Neural cell (in vitro differentiated cells): ENCODE measurements around the gene LPXN.

Experiments
- EP300 ChIP-seq: fragments of 450-650 bp; conservative IDR thresholded peaks from 2 replicates; pipeline ENCODE4 v1.6.1; 2014; ENCODE audit warnings: antibody characterized with exemption, mild to moderate bottlenecking, moderate library complexity; ENCODE audit not compliant: poor library complexity, severe bottlenecking
- EZH2 ChIP-seq: fragments of 200-600, 300-800 bp; shearing (Covaris generic), sonication (generic); IDR thresholded peaks from 2 replicates; pipeline ENCODE4 v1.6.1; 2014; ENCODE audit warnings: antibody characterized with exemption, low read length, borderline replicate concordance, mild to moderate bottlenecking; ENCODE audit not compliant: insufficient read depth, poor library complexity, severe bottlenecking
- TF ChIP-seq, protein P1 (sequence below): fragments of 450-650 bp; IDR thresholded peaks from 2 replicates; pipeline ENCODE4 v1.5.1; 2014; ENCODE audit warnings: antibody characterized with exemption, mild to moderate bottlenecking, moderate library complexity; ENCODE audit not compliant: poor library complexity, severe bottlenecking

DNA sequence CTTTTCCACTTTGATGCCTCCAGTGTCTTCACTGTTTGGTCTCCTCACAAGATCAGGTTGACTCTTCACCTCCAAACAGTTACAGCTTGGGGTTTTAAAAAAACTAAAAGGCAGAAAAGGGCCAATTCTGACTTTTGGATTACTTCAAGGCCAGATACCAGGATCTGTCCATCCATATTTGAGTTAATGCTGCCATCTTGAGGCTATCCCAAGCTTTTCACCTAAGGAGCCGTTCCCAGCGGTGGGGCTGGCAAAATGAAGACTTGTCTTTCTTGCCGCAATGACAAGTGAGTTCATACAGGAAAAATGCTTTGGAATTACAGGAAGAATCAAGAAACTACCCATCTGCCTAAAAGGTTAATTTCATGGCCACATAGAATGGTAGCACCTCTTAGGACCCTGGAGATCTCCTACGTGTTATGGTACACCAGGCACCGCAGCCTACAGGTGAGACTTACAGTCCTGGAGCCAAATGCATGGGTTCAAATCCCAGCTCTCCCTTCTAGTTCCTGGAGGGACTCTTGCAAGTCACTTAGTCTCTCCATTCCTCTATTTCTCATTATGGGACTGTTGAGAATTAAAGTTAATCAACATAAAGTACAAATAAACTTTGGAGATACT is 61.8 kb downstream of the LPXN start:
- TF ChIP-seq, protein P1, sequence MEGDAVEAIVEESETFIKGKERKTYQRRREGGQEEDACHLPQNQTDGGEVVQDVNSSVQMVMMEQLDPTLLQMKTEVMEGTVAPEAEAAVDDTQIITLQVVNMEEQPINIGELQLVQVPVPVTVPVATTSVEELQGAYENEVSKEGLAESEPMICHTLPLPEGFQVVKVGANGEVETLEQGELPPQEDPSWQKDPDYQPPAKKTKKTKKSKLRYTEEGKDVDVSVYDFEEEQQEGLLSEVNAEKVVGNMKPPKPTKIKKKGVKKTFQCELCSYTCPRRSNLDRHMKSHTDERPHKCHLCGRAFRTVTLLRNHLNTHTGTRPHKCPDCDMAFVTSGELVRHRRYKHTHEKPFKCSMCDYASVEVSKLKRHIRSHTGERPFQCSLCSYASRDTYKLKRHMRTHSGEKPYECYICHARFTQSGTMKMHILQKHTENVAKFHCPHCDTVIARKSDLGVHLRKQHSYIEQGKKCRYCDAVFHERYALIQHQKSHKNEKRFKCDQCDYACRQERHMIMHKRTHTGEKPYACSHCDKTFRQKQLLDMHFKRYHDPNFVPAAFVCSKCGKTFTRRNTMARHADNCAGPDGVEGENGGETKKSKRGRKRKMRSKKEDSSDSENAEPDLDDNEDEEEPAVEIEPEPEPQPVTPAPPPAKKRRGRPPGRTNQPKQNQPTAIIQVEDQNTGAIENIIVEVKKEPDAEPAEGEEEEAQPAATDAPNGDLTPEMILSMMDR = peak; percentile 93
- TF ChIP-seq EZH2 (no peak), EP300 (no peak)
